SK-N-SH treated with all-trans-retinoic acid at 6 μM for 48 hours (cell line): ENCODE measurements around the gene PARD3B.
A peak's percentile ranks its signal among the peaks of the same experiment; 100 is the strongest.

Source experiments
- ATAC-seq: fragments of 200-7000 bp; cut with Tn5 transposase; 3 replicates; pipeline ENCODE4 v1.9.1; 2020; ENCODE audit warnings: mild to moderate bottlenecking, moderate library complexity
- ARNTL ChIP-seq: fragments of 450-650 bp; formaldehyde crosslinking; IDR thresholded peaks from 2 replicates; pipeline ENCODE4 v1.5.0; 2020; ENCODE audit warnings: low read depth, mild to moderate bottlenecking, moderate library complexity, borderline replicate concordance
- CSDC2 ChIP-seq: fragments of 250-450 bp; sonication (Bioruptor Pico); IDR thresholded peaks from 2 replicates; pipeline ENCODE4 v1.5.0; 2020; ENCODE audit warnings: mild to moderate bottlenecking, moderate library complexity
- CSRNP3 ChIP-seq: fragments of 250-450 bp; sonication (Bioruptor Pico); IDR thresholded peaks from 2 replicates; pipeline ENCODE4 v1.5.1; 2021; ENCODE audit warnings: mild to moderate bottlenecking, moderate library complexity
- ESRRG ChIP-seq: fragments of 250-450 bp; sonication (Bioruptor Pico); IDR thresholded peaks from 2 replicates; pipeline ENCODE4 v1.6.1; 2021; ENCODE audit warnings: mild to moderate bottlenecking
- GLIS3 ChIP-seq: fragments of 250-450 bp; sonication (Bioruptor Pico); IDR thresholded peaks from 2 replicates; pipeline ENCODE4 v1.5.0; 2020; ENCODE audit warnings: mild to moderate bottlenecking, moderate library complexity
- OSR1 ChIP-seq: fragments of 250-450 bp; sonication (Bioruptor Pico); IDR thresholded peaks from 2 replicates; pipeline ENCODE4 v1.8.0; 2022; ENCODE audit warnings: moderate library complexity, mild to moderate bottlenecking, inconsistent platforms
- SNAI2 ChIP-seq: fragments of 250-450 bp; sonication (Bioruptor Pico); IDR thresholded peaks from 2 replicates; pipeline ENCODE4 v1.5.0; 2020; ENCODE audit warnings: mild to moderate bottlenecking, moderate library complexity
- TCF4 ChIP-seq: fragments of 250-450 bp; sonication (Bioruptor Pico); IDR thresholded peaks from 2 replicates; pipeline ENCODE4 v1.8.0; 2021; ENCODE audit warnings: mild to moderate bottlenecking, moderate library complexity, borderline replicate concordance
- TOX ChIP-seq: fragments of 250-450 bp; sonication (Bioruptor Pico); IDR thresholded peaks from 2 replicates; pipeline ENCODE4 v1.8.0; 2021; ENCODE audit warnings: mild to moderate bottlenecking, moderate library complexity, borderline replicate concordance
- ZFP3 ChIP-seq: fragments of 250-450 bp; sonication (Bioruptor Pico); IDR thresholded peaks from 2 replicates; pipeline ENCODE4 v1.5.0; 2020; ENCODE audit warnings: mild to moderate bottlenecking, moderate library complexity
- ZFP30 ChIP-seq: fragments of 450-650 bp; formaldehyde crosslinking; IDR thresholded peaks from 2 replicates; pipeline ENCODE4 v1.5.0; 2022; ENCODE audit warnings: mild to moderate bottlenecking, moderate library complexity
- ZNF565 ChIP-seq: fragments of 450-650 bp; formaldehyde crosslinking; conservative IDR thresholded peaks from 2 replicates; pipeline ENCODE4 v1.5.0; 2020; ENCODE audit warnings: low read depth, mild to moderate bottlenecking, moderate library complexity
- ZNF8 ChIP-seq: fragments of 450-650 bp; formaldehyde crosslinking; IDR thresholded peaks from 2 replicates; pipeline ENCODE4 v1.5.0; 2020; ENCODE audit warnings: mild to moderate bottlenecking, moderate library complexity
- TF ChIP-seq, protein P1 (sequence below): fragments of 250-450 bp; sonication (Bioruptor Pico); IDR thresholded peaks from 2 replicates; pipeline ENCODE4 v1.5.1; 2020; ENCODE audit warnings: low read depth, mild to moderate bottlenecking, moderate library complexity
- TF ChIP-seq, protein P2 (sequence below): fragments of 250-450 bp; sonication (Bioruptor Pico); IDR thresholded peaks from 2 replicates; pipeline ENCODE4 v1.8.0; 2021; ENCODE audit warnings: low read depth, mild to moderate bottlenecking, moderate library complexity, borderline replicate concordance
- TF ChIP-seq, protein P3 (sequence below): fragments of 250-450 bp; sonication (Bioruptor Pico); IDR thresholded peaks from 2 replicates; pipeline ENCODE4 v1.5.0; 2020; ENCODE audit warnings: mild to moderate bottlenecking, moderate library complexity

Gene PARD3B

GRCh38 chr2:204625135-204625534, 79.9 kb downstream of the PARD3B start:
- TF ChIP-seq OSR1 (no peak), ZNF8 (CRISPR knock-in tag) (no peak), TCF4 (CRISPR knock-in tag) (no peak), CSDC2 (CRISPR knock-in tag) (no peak), TOX (CRISPR knock-in tag) (no peak), ZNF565 (CRISPR knock-in tag) (no peak), ESRRG (no peak), SNAI2 (CRISPR knock-in tag) (no peak), ARNTL (CRISPR knock-in tag) (no peak), ZFP30 (CRISPR knock-in tag) (no peak)
- TF ChIP-seq, protein P1, sequence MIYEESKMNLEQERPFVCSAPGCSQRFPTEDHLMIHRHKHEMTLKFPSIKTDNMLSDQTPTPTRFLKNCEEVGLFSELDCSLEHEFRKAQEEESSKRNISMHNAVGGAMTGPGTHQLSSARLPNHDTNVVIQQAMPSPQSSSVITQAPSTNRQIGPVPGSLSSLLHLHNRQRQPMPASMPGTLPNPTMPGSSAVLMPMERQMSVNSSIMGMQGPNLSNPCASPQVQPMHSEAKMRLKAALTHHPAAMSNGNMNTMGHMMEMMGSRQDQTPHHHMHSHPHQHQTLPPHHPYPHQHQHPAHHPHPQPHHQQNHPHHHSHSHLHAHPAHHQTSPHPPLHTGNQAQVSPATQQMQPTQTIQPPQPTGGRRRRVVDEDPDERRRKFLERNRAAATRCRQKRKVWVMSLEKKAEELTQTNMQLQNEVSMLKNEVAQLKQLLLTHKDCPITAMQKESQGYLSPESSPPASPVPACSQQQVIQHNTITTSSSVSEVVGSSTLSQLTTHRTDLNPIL, result no peak
- TF ChIP-seq, protein P2, sequence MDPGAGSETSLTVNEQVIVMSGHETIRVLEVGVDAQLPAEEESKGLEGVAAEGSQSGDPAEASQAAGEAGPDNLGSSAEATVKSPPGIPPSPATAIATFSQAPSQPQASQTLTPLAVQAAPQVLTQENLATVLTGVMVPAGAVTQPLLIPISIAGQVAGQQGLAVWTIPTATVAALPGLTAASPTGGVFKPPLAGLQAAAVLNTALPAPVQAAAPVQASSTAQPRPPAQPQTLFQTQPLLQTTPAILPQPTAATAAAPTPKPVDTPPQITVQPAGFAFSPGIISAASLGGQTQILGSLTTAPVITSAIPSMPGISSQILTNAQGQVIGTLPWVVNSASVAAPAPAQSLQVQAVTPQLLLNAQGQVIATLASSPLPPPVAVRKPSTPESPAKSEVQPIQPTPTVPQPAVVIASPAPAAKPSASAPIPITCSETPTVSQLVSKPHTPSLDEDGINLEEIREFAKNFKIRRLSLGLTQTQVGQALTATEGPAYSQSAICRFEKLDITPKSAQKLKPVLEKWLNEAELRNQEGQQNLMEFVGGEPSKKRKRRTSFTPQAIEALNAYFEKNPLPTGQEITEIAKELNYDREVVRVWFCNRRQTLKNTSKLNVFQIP (CRISPR knock-in tag), result no peak
- TF ChIP-seq, protein P3, sequence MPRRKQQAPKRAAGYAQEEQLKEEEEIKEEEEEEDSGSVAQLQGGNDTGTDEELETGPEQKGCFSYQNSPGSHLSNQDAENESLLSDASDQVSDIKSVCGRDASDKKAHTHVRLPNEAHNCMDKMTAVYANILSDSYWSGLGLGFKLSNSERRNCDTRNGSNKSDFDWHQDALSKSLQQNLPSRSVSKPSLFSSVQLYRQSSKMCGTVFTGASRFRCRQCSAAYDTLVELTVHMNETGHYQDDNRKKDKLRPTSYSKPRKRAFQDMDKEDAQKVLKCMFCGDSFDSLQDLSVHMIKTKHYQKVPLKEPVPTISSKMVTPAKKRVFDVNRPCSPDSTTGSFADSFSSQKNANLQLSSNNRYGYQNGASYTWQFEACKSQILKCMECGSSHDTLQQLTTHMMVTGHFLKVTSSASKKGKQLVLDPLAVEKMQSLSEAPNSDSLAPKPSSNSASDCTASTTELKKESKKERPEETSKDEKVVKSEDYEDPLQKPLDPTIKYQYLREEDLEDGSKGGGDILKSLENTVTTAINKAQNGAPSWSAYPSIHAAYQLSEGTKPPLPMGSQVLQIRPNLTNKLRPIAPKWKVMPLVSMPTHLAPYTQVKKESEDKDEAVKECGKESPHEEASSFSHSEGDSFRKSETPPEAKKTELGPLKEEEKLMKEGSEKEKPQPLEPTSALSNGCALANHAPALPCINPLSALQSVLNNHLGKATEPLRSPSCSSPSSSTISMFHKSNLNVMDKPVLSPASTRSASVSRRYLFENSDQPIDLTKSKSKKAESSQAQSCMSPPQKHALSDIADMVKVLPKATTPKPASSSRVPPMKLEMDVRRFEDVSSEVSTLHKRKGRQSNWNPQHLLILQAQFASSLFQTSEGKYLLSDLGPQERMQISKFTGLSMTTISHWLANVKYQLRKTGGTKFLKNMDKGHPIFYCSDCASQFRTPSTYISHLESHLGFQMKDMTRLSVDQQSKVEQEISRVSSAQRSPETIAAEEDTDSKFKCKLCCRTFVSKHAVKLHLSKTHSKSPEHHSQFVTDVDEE (CRISPR knock-in tag), result no peak
- TF ChIP-seq, all 23 proteins: peak for 0

DNA sequence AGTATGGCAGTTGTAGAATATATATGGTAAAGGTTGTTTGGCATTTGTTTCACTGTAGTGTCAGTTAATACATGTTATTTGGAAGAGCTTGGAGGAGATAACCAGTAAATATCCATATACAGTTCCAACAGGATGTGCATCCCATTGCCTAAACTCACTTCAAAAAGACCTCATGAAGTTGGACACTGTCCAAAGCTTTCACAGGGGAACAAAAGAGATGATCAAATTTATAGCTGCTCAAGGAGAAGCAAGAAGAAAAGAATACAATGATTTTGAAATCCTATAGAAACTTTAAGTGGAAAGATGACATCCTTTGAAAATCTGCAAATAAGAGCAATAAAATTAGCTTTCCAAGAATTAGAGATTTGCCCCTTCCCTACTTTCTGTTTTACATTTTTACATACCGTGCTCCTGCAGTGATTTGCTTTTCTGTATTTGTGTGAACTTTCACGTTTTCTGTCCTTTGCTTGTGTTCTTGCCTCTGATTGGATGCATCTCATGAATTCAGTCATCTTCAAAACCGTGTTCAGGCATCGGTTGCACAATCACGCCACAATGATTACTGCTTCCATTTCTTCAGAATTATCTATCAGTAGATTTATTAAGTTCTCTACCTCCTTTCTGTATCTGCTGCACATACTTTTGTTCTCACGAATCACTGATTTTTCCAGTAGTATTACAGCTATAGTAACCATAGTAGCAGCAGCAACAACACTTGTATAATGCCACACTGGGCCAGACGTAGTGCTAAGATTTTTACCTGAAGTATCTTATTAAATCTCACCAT, 83.8 kb downstream of the PARD3B start:
- ATAC-seq, result no peak
- TF ChIP-seq SNAI2 (CRISPR knock-in tag), result no peak
- TF ChIP-seq, protein P3 (CRISPR knock-in tag), result no peak
- no peak for TF ChIP-seq GLIS3 (CRISPR knock-in tag)
- no peak for TF ChIP-seq ESRRG
- TF ChIP-seq, protein P2 (CRISPR knock-in tag), result no peak
- TF ChIP-seq CSRNP3 (CRISPR knock-in tag), result no peak
- no peak for TF ChIP-seq ARNTL (CRISPR knock-in tag)
- no peak for TF ChIP-seq ZFP3 (CRISPR knock-in tag)

More at GRCh38 chr2:204625135-204625534, 79.9 kb downstream of the PARD3B start:
- ATAC-seq, result peak; percentile 63
